NCI-H526 (cell line): ENCODE measurements around the gene ADAM17.
"Not testable (repeated sequence)": the region's sequence is repeated elsewhere in the genome, so short reads cannot be mapped to it uniquely, and the experiment has no call there.

ENCODE experiments used
- DNase-seq, 2 experiments: peaks; one replicate each; lab custom pipeline; 2025; lab: John Stamatoyannopoulos, UW

The ADAM17 gene

DNA sequence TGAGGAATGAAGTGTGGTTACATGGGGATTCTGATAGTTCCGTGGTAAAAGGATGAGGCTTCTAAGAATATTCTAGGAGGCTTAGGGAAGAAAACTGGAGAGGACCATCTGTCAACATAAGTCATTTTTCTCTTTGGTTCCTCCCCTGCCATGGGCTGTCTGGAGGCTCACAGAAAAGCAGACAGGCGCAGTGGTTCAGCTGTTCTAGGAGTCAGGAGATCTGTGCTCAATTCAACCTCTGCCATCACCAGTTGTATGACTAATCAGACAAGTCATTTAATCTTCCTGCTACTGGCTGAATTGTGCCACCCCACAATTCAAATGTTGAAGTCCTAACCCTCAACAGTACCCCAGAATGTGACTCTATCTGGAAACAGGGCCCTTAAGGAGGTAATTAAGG lies 36.4 kb downstream of the ADAM17 start:
- DNase-seq = no peak

DNA sequence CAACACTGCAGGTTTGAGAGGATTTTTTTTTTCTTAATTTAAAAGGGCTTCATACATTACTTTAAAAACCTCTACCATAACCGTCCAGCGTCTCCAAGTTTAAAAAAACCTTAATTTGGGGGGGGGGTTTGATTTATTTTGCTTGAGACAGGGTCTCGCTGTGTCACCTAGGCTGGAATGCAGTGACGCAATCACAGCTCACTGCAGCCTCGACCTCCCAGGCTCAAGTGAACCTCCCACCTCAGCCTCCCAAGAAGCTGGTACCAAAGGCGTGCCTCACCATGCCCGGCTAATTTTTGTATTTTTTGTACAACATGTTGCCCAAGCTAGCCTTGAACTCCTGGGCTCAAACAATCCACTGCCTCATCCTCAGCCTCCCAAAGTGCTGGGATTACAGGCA lies 36.9 kb downstream of the ADAM17 start:
- no peak for DNase-seq

DNA sequence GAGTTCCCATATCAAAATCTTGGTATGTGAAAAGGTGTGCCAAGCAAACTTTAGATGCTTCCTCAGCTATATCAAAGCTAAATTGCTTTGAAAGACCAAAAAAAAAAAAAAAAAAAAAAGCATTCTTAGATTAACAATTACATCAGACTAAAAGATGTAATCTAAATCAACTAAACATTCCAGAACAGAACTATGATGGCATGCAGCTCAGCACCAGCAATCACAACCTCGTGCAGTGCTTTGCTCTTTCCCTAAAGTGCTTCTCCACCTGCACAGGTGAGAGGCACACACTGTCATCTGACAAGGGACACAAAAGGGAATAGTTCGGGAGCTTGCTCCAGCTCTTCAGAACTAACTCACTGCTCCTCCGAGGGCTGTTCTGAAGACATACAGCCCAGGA lies 37.5 kb downstream of the ADAM17 start:
- DNase-seq = no peak

DNA sequence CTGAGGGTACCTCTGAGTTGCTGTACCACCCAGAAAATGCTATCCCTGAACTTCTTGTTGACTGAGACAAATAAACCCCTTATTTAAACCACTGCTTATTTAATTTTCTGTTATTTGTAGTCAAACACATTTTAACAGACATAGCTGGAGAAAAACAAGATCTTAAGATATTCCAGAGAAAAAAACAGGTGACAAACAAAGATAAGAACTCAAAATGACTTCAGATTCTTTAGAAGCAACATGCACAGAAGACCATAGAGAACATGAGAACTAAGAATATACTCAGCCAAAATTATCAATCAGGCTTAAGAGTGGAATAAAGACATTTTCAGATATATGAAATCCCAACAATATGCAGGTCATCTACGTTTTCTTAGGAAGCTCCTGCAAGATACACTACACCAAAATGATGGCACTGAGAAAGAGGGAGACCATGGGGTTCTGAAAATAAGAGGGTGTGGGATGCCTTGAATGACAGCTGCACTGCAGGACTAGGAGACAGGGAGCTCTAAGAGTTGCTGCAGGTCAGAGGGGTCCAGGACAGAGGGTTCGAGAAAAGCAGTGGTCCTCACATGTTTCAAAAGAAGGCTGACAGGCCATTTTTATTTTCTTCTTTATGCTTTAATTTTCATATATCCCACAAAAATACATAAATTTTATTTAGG lies 38.4 kb downstream of the ADAM17 start:
- no peak for DNase-seq

DNA sequence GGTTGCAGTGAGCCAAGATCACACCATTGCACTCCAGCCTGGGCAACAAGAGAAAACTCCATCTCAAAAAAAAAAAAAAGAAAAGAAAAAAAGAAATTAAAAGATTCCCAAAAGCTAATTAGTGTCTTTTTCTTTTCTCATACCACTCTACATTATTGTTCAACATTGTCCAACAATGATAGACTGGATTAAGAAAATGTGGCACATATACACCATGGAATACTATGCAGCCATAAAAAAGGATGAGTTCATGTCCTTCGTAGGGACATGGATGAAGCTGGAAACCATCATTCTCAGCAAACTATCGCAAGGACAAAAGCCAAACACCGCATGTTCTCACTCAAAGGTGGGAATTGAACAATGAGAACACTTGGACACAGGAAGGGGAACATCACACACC lies 41.7 kb downstream of the ADAM17 start:
- not testable (repeated sequence) for DNase-seq

DNA sequence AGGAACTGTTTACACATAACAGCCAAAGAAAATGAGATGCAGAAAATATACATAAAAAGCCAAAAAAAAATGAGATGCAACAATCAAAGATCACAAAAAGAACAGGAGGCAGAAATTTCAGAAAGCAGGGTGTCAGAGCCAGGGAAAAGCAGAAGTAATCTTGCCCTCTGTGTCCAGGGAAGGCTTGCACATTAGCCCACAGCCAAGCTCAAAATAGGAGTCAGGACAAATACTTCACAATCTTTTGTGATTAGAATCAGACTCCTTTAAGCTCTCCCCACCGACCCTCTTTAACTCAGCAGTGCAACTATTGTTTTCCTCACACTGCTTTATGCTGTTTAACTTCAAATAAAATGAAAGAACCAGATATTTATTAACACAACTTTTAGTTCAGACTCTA lies 46.7 kb downstream of the ADAM17 start:
- DNase-seq = no peak

DNA sequence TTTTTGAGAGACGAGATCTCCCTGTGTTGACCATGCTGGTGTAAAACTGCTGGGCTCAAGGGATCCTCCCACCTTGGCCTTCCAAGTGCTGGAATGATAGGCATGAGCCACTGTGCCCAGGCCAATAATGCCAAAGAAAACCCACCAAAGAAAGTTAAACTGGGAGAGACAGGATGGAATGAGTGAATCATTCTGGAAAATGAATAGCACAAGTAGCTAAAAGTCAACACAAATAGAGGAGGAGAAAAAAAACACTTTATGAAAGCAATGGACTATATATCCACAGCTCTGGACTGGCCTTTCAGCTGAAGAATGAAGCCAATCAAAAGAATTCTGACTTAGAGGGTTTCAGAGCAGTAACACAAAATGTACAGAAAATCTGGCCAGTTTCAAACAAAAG lies 57.4 kb downstream of the ADAM17 start:
- DNase-seq = no peak

DNA sequence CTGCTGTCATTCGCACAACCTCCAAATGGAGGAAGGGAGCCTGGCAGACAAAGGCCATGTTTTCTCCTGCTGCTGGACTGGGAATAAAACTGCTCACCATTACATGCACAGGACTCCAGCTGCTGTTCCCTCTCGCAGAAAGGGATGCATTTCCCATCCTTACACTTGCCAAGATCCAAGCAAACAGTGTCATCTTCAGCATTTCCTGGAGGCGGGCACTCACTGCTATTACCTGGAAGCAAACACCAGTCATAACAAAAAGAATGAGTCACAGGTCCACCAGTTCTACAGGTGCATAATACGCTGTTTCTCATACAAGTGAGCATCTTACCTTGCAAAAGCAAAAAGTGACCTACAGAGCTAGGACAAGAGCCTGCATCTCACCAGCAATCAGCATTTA lies 58.6 kb downstream of the ADAM17 start:
- no peak for DNase-seq

DNA sequence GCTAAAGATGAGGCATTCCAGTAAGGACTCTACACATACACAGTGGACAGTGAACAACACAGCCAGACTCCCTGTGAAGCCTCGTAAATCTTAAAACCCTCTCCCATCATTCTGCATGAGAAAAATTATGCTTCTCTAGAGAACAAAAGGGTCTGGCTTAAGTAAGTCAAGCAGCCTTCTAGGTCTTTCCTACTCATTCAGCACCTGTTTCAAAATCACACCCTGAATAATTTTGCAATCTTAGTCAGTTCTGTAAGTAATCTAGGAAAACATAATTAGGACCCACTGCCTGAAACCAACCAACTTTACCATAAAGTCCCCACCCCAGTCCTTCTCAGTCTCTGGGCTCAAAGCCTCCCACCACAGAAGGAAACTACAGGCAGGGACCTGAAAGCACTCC lies 61.5 kb downstream of the ADAM17 start:
- DNase-seq = no peak

DNA sequence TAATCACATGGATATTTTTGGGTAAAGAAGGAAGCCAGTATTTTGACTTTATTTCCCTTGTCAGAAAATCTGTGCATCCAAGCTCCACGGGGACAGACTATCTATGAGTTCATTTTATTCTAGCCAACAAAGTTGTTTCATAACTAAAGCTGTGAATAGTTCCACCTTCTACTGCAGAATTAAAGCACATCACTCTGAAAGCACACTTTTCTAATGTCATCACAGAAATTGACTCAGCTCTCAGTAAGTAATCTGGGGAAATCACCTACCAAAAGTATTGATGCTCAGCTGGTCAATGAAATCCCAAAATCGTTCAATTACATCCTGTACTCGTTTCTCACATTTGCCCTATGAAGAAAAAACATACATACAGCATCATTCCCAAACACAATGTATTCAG lies 62.2 kb downstream of the ADAM17 start:
- no peak for DNase-seq

DNA sequence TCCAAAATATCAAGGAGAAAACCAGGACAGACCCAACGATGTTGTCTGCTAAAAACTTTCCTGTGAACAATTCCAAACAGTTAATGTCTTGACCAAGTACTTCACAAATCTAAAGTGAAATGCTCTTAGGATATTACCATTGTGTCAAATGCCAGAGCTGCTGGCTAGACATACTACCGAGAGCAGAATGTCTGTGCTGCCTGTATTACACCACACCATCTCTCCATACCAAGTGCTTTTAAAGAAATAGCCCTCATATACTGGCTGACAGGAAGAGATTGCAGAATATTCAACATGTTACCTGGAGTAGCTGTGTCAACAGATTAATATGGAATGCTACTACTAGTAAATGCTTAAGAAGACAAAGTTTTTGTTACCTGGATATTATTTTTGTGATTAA lies 62.7 kb downstream of the ADAM17 start:
- no peak for DNase-seq

DNA sequence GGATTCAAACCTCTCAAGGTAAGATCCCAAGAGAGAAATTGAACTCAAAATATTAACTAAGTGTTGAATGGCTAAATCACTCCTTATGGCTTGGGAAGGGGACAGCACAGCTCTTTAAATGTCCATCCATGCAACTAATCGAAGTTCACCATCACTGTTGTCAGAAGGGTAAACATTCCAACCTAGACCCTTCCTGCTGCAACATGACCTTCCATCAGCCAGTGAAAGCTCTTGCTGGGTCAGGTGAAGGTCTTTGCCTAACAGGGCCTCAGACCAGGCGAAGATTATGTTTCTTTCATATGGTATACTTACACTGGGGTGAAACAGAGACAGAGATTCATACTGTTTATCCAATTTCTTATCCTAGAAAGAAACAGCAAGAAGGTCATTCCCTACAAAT lies 64.8 kb downstream of the ADAM17 start:
- DNase-seq = no peak

DNA sequence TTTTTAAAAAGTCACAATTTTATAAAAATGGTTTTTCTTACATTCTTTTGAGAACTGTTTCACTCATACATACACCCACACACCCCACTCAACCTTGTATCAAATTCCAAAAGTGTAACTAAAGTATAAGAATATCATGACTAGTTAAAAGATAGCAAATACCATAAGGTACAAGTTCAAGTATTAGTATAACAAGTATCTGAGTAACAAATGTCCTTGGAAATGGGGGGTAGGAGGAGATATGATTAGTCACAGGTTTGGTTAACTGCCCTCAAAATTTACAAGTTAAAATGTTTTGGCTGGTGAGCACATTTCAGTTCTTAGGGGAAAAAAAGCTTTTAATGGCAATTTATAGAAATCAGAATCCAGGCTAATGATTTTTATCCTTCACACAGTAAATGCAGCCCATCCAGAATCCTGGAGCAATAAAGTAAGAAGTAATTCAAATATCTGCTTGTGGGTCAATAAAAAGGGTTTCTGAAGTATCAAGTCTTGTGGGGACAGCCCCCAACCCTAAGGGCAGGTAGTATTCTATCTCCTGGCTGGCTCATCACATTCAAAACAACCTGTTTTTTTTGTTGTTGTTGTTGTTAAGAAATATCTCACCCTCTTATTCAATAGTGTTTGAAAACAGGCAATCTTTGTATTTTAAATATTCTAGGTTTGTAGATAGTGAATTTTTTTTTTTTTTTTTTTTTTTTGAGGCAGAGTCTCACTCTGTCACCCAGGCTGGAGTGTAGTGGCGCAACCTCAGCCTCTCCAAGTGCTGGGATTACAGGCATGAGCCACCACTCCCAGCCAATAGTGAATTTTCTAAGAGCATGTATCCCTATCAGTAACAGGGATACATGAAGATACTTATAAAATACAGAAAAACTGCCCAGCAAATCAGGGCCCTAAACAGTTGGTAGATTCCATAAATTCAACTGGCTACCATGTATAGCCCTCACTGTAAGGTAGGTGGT lies 66.8 kb downstream of the ADAM17 start:
- no peak for DNase-seq

DNA sequence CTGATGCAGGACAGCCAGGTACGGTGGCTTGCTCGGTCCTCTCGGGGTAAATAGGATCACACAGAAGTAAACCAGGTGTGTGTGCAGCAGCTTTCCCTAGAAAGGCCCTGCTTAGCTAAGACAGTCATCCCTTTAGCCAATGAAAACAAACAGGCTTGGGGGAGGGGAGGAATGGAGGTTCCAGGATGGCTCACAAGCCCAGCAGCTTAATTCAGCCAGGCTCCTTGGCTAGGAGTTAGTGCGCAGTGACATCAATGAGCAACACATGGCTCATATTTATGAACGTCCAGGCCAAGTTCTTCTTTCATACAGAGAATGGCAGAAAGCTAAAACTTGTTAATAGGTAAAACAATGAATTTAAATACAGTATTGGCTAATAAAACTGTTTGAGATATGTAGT lies 71.1 kb downstream of the ADAM17 start:
- DNase-seq = no peak

DNA sequence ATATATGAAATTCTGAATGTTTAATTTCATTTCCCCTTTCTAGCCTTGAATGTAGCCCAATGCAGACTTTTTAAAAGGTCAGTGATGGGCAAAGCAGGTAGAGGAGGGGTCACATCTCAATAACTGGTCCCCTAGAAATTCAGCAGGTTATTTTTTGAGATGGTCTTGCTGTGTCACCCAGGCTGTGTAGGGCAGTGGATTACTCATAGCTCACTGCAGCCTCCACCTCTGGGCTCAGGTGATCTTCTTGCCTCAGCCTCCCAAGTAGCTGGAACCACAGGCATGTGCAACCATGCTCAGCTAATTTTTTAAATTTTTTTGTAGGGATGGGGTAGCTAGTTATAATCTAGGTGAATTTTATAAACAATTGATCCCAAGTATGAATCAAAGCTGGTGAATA lies 72.5 kb downstream of the ADAM17 start:
- no peak for DNase-seq

DNA sequence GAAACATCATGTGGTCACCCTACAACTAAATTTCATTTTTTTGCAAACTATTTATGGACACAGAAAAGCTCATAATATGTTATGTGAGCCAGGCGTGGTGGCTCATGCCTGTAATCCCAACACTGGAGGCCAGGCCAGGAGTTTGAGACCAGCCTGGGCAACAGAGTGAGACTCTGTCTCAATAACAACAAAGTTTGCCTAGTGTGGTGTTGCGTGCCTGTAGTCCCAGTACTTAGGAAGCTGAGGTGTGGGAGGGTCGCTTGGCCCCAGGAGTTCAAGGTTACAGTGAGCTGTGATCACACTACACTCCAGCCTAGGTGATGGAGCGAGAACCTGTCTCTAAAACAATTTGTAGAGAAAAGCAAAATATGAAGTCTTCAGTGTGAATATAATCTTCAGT lies 75.5 kb downstream of the ADAM17 start:
- no peak for DNase-seq

DNA sequence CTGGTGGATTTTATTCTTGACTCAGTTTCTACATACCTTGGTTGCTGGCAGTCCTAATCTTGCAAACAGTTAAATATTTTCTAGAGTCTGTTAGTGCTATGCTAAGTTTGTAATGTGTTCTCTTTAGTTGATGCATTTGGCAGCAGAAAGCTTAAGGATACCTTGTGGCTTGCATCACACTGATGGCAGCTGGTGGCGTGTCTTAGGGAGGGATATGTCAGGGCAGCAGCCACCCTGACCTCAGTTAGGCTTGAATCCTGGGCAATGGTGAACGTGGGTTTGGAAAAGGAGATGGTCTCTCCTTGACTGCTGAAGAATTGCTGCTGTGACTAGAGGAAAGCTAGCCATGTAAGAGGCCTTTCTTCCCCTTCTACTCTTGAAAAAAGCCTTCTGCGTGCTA lies 77.1 kb downstream of the ADAM17 start:
- no peak for DNase-seq

DNA sequence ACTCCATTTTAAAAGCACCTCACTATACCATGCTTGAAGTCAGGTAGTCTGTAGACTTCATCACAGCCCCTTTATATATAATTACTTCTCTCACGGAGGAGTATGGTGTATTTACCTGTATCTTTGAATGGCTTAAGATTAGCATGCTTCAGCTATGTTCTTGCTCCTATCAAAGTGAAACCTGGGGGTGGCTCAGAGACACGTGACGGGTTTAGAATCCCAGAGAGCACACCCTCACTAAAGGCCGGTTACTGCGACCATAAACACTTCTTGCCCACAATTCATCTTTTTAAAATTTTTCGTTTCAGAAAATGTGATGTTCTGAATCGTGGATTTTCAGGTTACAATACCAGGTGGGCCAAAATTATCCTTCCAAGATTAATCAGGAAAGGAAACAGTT lies 77.7 kb downstream of the ADAM17 start:
- no peak for DNase-seq

DNA sequence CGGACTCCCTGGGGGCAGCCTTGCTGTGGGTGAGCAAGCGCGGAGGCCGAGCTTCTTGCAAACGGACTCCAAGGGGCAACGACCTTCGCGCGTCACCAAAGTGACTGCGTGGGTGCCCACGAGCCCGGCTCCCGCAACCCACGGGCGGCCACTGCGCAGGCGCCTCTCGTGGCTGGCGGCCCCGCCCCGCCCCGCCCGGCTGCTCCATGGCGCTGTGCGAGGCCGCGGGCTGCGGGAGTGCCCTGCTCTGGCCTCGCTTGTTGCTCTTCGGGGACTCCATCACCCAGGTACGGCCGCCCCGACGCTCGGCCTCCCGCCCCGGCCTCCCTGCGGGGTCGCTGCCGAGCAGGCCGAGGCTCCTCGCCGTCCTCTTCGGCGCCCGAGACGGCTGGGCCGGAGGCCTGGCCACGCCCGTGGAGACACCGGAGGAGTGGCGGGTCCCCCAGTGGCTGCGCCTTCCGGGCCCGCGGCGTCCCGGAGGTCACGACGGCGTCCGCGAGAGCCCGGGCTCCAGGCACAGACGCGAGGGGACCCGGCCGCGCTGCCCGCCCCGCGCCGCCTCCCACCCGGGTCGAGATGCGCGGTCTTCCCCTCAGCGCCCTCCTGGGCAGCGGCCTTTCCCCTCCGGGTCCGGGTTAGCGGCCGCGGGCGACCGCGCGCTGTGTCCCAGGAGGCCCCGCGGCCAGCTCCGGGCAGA lies 81.1 kb downstream of the ADAM17 start, which contains the start of gene IAH1:
Gene IAH1 (plus strand): TSS at position 191 of the 697 bp plus-strand sequence. CDS start 16 bp downstream, at position 207.
- peak in 1 of 2 experiments; percentile 80 for DNase-seq

DNA sequence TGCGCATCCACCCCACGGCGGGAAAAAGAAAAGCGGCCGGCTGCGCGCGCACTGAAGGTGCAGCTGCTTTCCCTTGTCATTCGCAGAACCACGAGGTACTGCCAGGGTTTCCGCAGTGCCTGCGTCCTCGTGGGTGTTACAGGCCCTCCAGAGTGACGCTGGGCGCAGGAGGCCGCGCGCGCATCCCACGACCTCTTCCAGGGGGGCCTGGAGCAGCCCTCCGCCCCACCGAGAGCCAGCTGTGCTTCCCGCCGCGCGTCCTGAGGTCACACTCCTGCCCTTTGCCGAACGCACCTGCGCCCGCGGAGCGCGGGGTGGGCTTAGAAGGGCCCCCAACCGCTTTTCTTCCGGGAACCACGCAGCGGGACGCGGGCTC lies 81.7 kb downstream of the ADAM17 start:
- peak in 1 of 2 experiments; percentile 50 for DNase-seq

DNA sequence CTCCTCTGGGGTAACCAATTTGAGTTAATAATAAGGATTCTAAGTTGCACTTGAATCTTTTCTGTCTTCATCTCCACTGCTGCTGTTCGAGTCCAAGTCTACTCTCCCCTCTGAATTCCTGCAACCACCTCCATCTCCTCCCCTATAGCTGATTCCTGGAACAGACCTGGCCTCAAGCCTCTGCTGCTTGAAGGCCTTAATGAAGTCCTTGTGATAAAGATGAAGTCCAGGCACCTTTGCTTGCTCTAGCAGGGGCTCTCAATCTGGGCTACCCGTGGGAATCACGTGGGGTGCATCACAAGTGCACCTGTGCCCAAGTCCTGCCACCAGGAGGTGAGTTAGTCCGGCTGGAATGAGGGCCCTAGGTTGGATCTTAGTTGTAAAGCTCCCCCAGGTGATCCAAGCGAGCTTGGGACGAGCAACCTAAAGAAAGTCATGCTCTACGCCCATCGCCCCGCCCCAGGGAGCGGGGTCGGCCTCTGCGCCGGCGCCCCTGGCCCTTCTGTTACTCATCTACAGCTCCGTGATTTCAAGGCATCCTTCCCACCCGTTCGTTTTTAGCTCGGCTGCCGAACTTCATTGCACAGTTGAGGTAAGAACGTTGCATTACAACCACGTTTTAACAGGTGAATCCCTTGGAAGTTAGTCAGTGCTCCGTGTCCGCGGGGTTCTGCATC lies 82.2 kb downstream of the ADAM17 start:
- DNase-seq = peak; percentile 20 to 54

DNA sequence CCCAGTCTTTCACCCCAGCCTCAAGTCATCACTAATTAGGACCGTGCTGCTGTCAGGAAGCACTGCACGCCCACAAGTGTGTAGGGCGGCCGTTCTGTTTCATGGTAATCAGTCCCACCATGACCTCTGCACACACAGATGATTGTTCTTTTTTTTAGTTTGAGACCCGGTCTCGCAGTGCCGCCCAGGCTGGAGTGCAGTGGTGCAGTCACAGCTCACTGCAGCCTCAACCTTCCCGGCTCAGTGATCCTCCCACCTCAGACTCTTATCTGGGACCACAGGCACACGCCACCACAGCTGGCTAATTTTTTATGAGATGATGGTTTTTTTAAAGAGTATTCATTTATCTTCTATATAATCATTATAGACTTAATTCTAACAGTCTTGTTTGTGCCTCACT lies 83.1 kb downstream of the ADAM17 start:
- DNase-seq = no peak
